ENCODE results near the gene PRKCB.

DNA sequence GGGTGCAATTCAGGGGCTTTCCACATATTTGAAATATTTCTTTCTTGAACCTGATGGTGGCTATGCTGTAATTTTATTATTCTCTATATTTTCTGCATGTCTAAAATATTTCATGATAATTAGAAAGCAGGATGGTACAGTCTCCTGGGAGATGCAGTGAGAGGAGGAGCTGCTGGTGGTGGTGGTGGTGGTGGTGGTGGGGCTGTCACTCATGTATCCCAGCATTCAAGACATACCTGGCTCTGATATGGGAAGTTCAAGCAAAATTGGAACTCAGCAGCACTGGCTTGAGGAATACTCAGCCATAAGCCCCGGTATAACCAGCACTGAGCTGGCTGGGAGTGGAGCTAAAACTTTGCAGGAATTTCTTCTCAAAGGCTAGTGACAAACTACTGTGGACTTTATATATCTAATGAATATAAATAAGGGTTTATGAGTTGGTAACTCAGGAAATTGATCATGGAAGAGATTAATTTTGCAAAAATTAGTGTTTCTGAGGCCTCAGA lies 200.3 kb downstream of the PRKCB start:
- TF ChIP-seq CEBPB (IDR thresholded peaks at IDR 0.05; ENCODE audit: low read depth) = no peak
- no peak for TF ChIP-seq POLR2A (IDR thresholded peaks at IDR 0.05; ENCODE audit: borderline replicate concordance, extremely low read depth, insufficient read depth, insufficient read length)
- TF ChIP-seq CTCF (IDR thresholded peaks at IDR 0.05 in 2 of 3, conservative IDR thresholded peaks at IDR 0.05 in 1 of 3; ENCODE audit: borderline replicate concordance in 1 of 3, insufficient read depth in 1 of 3, low read depth in 2 of 3, low read length in 2 of 3) = no peak
- no peak for TF ChIP-seq TCF7L2 (IDR thresholded peaks at IDR 0.05; ENCODE audit: borderline replicate concordance, extremely low read depth, insufficient read depth, insufficient read length)

All from HCT116 (cell line).